Cardiac fibroblast (primary cell): Measurements from ENCODE around the gene GON4L.
A peak's percentile ranks its signal among the peaks of the same experiment; 100 is the strongest.

Experiments used
- DNase-seq, 2 donors: peaks; one replicate each; pipeline versions ENCODE4 v3.0.0 to v3.0.0-alpha.2; 2010; ENCODE audit warnings: low read depth in 2 of 2
- H3K4me3 ChIP-seq, 2 donors: replicated peaks in 1 of 2; 1 replicate in 1 of 2; 2 replicates in 1 of 2; pipeline ENCODE4 v1.5.1; 2011; ENCODE audit warnings: low read depth in 2 of 2, low read length in 2 of 2, mild to moderate bottlenecking in 2 of 2, moderate library complexity in 1 of 2
- TF ChIP-seq, protein P1 (sequence below): IDR thresholded peaks from one replicate; pipeline ENCODE4 v1.5.1; 2011; ENCODE audit warnings: low read depth, mild to moderate bottlenecking, low read length, inconsistent platforms

GON4L gene

GRCh38 chr1:155893389-155894142, 36.6 kb upstream of the GON4L start:
- TF ChIP-seq, protein P1, sequence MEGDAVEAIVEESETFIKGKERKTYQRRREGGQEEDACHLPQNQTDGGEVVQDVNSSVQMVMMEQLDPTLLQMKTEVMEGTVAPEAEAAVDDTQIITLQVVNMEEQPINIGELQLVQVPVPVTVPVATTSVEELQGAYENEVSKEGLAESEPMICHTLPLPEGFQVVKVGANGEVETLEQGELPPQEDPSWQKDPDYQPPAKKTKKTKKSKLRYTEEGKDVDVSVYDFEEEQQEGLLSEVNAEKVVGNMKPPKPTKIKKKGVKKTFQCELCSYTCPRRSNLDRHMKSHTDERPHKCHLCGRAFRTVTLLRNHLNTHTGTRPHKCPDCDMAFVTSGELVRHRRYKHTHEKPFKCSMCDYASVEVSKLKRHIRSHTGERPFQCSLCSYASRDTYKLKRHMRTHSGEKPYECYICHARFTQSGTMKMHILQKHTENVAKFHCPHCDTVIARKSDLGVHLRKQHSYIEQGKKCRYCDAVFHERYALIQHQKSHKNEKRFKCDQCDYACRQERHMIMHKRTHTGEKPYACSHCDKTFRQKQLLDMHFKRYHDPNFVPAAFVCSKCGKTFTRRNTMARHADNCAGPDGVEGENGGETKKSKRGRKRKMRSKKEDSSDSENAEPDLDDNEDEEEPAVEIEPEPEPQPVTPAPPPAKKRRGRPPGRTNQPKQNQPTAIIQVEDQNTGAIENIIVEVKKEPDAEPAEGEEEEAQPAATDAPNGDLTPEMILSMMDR = no peak
- peak overlapping the region in 1 of 2 donors; percentile 25 for H3K4me3 ChIP-seq
- peak; percentile 86 to 97 for DNase-seq

- H3K4me3 ChIP-seq = no peak overlapping the region
- peak; percentile 82 to 89 for DNase-seq
- TF ChIP-seq, protein P1 = no peak
Measured at GRCh38 chr1:155892796-155893195, 35.8 kb upstream of the GON4L start.

DNA sequence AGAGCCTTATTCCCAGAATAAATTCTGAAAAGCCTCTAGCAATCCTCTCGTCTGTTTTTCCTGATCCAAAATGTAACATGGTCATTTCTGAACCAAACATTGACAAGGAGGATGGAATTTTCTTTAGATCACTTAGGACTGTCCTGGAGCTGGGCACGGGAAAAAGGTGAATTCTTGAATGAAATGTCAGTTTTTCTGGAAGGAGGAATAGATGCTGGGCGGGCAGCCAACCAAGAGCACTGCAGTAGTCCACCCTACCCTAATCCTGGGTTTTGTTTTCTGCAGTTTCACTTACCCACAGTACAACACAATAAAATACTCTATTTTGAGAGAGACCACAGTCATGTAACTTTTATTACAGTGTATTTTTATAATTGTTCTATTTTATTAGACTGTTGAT, 33.2 kb upstream of the GON4L start:
- DNase-seq = peak in 1 of 2 donors; percentile 8
- TF ChIP-seq, protein P1 = no peak
- no peak overlapping the region for H3K4me3 ChIP-seq

- H3K4me3 ChIP-seq = no peak overlapping the region
- peak; percentile 41 to 71 for DNase-seq
- TF ChIP-seq, protein P1 = no peak
Measured at GRCh38 chr1:155889566-155889965, 32.6 kb upstream of the GON4L start.

- peak in 1 of 2 donors; percentile 18 for DNase-seq
- TF ChIP-seq, protein P1 = no peak
- no peak overlapping the region for H3K4me3 ChIP-seq
Measured at GRCh38 chr1:155888481-155888880, 31.5 kb upstream of the GON4L start.

GRCh38 chr1:155884982-155885381, 28.0 kb upstream of the GON4L start:
- H3K4me3 ChIP-seq = no peak overlapping the region
- TF ChIP-seq, protein P1 = no peak
- peak in 1 of 2 donors; percentile 14 for DNase-seq
